DND-41 (cell line): ENCODE data around the gene CCDC68.

Source experiments
- CTCF ChIP-seq: IDR thresholded peaks from 2 replicates; pipeline ENCODE4 v1.5.1; 2012; ENCODE audit warnings: borderline replicate concordance, low read length, moderate library complexity, mild to moderate bottlenecking; ENCODE audit not compliant: poor library complexity, severe bottlenecking; ENCODE audit errors: extremely low read depth
- EZH2 ChIP-seq: IDR thresholded peaks from 3 replicates; pipeline ENCODE4 v1.6.1; 2012; ENCODE audit warnings: borderline replicate concordance, low read depth, mild to moderate bottlenecking, moderate library complexity, low read length, inconsistent platforms; ENCODE audit not compliant: severe bottlenecking

DNA sequence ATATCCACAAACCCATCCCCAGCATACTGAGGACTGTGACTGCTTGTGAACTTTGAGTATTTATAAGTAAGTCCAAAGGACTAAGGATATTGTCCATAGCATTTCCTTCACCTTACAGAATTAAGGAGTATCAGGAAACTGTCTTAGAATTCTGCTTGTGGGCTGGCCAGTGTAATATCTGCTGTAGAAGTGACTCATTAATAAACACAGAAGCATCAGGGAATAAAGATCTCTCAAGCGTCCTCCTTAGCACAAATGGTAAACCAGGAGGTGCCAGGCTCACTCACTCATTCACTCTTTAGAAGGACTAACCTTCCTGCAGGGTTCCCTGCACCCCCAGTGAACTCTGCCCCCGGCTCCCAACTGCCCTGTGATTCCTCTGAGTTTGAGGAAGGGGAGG is 31.0 kb downstream of the CCDC68 start:
- TF ChIP-seq CTCF (no peak), EZH2 (no peak)
